Uterus (tissue), 4 donors: ENCODE results near the gene CARNS1. TPM values are rescaled to one million over a fixed set of nuclear protein-coding genes. Genes with fewer than 3 reads are reported as not detected.

Source experiments
- DNase-seq, 2 donors: peaks; one replicate each; pipeline ENCODE4 v3.0.0-alpha.2; 2019 to 2020
- H3K27ac ChIP-seq, 2 donors: fragments of 200-600 bp; sonication (generic); 1 replicate in 1 of 2; 2 replicates in 1 of 2; pipeline ENCODE4 v1.5.1; 2016 to 2018
- H3K27me3 ChIP-seq, 2 donors: fragments of 200-600 bp; sonication (generic); one replicate each; pipeline ENCODE4 v1.5.1; 2018 to 2019; ENCODE audit warnings: control low read depth in 1 of 2
- H3K36me3 ChIP-seq, 2 donors: fragments of 200-600 bp; sonication (generic); one replicate each; pipeline ENCODE4 v1.5.1; 2019; ENCODE audit warnings: control low read depth in 1 of 2
- H3K4me1 ChIP-seq, 2 donors: fragments of 200-600 bp; sonication (generic); one replicate each; pipeline ENCODE4 v1.5.1; 2018 to 2019; ENCODE audit warnings: control low read depth in 1 of 2
- H3K4me3 ChIP-seq, 2 donors: fragments of 200-600 bp; sonication (generic); 1 replicate in 1 of 2; 2 replicates in 1 of 2; pipeline ENCODE4 v1.5.1; 2018 to 2019; ENCODE audit warnings: mild to moderate bottlenecking in 1 of 2
- H3K9me3 ChIP-seq, 2 donors: fragments of 200-600 bp; sonication (generic); one replicate each; pipeline ENCODE4 v1.5.1; 2019; ENCODE audit warnings: control low read depth in 1 of 2
- POLR2A ChIP-seq, 2 donors: fragments of 450-650 bp; IDR thresholded peaks; one replicate each; pipeline ENCODE4 v1.6.1; 2016; ENCODE audit warnings: antibody characterized with exemption in 2 of 2, mild to moderate bottlenecking in 1 of 2, moderate library complexity in 1 of 2
- intact Hi-C: fragments of 100-400 bp; cut with DNase I; formaldehyde crosslinking; loops from one replicate; pipeline ENCODE4 v1.15.1; 2023; ENCODE audit warnings: low total_unique reads
- total RNA-seq, 4 donors: library from RNA; depleted of rRNA in 3 of 4; stranded (reverse); fragments of >200 nt in 3 of 4; gene quantifications; one replicate each; pipeline versions ENCODE4 v1.1.0 to v1.2.4, GENCODE V29; 2014 to 2023
- TF ChIP-seq, protein P1 (sequence below), 4 experiments: fragments of 200-600 bp in 2 of 4; fragments of 450-650 bp in 2 of 4; sonication (generic) in 2 of 4; IDR thresholded peaks; one replicate each; pipeline ENCODE4 v1.5.1; 2016 to 2019; ENCODE audit warnings: antibody characterized with exemption in 4 of 4, mild to moderate bottlenecking in 2 of 4, moderate library complexity in 1 of 4
- donor health status: DM: yes; HTN: yes; CAD: no.

The CARNS1 gene
- total RNA-seq, 4 donors from 2014 or later, result 0.76 to 3.3 TPM; not detected in 2

DNA sequence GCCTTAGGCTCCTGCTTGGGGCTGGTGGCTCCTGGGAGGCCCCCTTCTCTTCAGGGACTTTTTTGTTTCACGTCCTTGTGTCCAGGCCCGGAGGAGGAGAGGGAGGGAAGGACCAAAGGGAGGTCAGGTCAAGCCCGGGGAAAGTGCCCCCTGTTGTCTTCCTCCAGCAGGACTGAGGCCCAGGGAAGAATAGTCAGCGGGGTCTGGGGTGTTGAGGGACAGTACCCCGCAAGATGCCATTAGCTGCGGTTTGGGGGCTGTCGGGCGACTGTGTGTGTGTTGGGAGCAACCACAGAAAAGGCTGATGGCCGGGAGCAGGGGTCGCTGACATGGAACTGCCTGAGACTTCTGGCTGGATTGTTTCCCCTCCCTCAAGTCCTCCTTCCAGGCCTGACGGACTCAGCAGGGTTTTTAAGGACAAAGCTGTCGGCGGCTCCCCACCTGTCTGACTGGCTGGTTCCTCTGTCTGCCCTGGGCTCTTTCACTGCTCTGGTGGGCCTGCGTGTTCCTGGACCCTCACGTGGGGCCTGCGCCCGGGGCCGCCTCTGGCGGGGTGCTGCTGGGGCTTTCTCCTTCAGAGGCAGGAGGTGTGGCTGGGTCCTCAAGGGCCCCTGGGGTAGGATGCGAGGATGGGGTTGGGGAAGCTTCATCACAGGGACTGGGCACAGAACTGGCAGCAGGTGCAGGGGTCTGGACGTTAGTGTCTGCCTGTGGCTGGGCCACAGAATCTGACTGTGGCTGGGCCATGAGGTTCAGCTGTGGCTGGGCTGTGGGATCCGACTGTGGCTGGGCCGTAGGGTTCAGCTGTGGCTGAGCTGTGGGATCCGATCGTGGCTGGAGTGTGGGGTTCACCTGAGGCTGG is 35.5 kb downstream of the CARNS1 start:
- Histone ChIP-seq H3K4me3 (no peak overlapping the region), H3K9me3 (no peaks in the 10 kb centered on the region), H3K27ac (no peak overlapping the region), H3K36me3 (no peaks in the 10 kb centered on the region), H3K27me3 (no peaks in the 10 kb centered on the region), H3K4me1 (no peaks in the 10 kb centered on the region)
- DNase-seq, result no peak
- TF ChIP-seq, protein P1, sequence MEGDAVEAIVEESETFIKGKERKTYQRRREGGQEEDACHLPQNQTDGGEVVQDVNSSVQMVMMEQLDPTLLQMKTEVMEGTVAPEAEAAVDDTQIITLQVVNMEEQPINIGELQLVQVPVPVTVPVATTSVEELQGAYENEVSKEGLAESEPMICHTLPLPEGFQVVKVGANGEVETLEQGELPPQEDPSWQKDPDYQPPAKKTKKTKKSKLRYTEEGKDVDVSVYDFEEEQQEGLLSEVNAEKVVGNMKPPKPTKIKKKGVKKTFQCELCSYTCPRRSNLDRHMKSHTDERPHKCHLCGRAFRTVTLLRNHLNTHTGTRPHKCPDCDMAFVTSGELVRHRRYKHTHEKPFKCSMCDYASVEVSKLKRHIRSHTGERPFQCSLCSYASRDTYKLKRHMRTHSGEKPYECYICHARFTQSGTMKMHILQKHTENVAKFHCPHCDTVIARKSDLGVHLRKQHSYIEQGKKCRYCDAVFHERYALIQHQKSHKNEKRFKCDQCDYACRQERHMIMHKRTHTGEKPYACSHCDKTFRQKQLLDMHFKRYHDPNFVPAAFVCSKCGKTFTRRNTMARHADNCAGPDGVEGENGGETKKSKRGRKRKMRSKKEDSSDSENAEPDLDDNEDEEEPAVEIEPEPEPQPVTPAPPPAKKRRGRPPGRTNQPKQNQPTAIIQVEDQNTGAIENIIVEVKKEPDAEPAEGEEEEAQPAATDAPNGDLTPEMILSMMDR (IDR thresholded peaks at IDR 0.05), result no peak
- no peak for TF ChIP-seq POLR2A (IDR thresholded peaks at IDR 0.05)
- intact Hi-C loops, result no loop called here

DNA sequence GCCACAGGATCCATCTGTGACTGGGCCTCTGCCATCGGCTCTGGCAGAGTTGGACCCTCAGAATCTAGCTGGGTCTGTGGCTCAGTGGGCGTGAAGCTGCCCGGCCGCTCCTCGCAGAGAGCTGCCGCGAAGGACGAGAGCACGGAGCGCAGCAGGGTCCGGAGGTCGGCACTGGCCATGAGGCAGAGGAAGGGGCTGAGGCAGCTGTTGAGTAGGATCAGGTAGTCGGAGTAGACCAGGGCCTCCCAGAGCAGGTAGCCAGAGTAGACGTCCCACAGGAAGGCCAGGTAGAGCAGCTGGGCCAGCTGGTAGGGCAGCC is 36.1 kb downstream of the CARNS1 start:
- TF ChIP-seq, protein P1 (IDR thresholded peaks at IDR 0.05), result no peak
- no peak for TF ChIP-seq POLR2A (IDR thresholded peaks at IDR 0.05)
- no peaks in the 10 kb centered on the region for H3K27me3 ChIP-seq
- H3K36me3 ChIP-seq, result no peaks in the 10 kb centered on the region
- no peaks in the 10 kb centered on the region for H3K9me3 ChIP-seq
- no peak overlapping the region for H3K27ac ChIP-seq
- no peak for DNase-seq
- no peak overlapping the region for H3K4me3 ChIP-seq
- no peaks in the 10 kb centered on the region for H3K4me1 ChIP-seq
- intact Hi-C loops, result no loop called here

DNA sequence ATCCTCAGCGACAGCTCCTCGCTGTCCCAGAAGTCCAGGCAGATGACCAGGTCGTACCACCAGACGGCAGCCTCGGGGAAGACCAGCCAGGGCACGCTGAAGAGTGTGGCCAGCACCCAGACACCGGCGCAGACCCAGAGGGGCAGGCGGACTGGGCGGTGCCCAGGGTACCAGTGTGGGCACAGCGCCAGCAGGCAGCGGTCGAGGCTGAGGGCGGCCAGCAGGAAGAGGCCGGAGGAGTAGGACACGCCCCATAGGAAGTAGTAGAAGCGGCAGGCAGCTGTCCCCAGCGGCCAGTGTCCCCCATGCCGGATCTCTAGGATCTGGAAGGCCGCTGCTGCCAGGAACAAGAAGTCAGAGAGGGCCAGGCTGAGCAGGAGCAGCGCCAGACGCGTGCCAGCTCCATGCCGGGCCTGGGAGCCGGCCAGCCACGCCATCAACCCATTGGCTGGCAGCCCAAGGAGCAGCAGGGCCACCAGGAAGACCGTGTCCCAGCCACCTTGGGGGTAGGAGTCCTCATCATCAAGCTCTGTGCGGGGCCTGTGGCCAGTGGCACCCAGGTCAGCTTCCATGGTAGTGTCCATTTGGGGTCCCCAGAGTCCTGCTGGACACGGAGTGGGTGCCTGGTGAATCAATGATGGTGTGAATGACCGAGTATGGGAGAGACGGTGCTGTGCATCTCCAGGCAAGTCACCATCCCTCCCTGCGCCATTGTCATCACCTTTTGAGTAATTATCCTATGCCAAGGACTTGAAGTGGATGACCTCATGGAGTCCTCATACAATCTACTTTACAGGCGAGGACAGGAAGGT is 36.9 kb downstream of the CARNS1 start, which contains the start of gene GPR152:
GPR152 (minus strand) TSS at position 589 of the 812 bp plus-strand sequence; CDS start at position 584, 5 bp downstream.
- Histone ChIP-seq H3K36me3 (no peaks in the 10 kb centered on the region), H3K27ac (peak within 1 kb of the TSS in 1 of 2 donors; percentile 11), H3K4me3 (no peak within 1 kb of the TSS), H3K9me3 (no peaks in the 10 kb centered on the region), H3K4me1 (no peaks in the 10 kb centered on the region), H3K27me3 (no peaks in the 10 kb centered on the region)
- no peak for TF ChIP-seq POLR2A (IDR thresholded peaks at IDR 0.05)
- TF ChIP-seq, protein P1 (IDR thresholded peaks at IDR 0.05), result peak in 1 of 4 experiments; percentile 25
- intact Hi-C loops, result no loop called here
- DNase-seq, result no peak

DNA sequence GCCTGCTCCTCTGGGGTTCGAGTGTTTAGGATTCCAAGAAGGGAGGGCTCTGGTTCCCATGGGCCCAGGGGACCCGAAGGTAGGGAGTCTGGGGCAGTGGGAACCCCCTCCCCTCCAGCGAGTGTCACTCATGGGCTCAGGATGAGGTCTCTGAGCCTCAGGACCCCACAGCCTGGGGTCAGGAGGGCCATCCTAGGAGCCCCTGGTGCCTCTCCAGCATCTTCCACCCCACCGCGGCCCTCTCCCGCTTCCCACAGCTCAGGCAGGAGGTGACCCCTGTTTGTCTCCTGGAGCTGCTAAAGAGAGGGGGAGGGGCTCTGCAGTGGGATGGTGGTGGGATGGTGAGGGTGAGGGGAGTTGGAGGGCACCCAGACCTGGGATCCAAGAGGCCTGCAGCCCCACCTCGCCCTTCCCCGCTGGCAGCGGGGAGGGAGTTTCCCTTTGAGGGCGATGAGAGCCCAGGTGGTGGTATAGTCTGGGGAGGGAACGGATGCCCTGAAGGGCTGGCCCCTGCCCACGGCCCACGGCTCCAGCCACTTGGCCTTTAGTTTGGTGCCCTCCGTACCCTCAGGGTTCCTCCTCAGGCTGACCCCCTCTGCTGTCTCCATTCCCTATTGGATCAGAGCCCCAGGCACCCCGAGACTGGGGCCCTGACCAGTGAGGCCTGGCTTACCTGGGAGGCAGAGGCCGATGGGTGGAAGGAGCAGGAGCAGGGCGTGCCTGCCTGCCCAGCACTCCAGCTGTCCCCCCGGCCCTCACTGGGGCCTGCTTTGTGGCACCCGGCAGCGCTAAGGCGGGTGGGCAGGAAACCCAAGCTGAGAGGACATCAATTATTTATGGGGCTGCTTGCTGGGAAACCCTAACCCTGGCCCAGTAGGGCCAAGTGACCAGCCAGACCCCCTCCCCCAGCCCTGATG is 38.6 kb downstream of the CARNS1 start:
- Histone ChIP-seq H3K4me1 (no peaks in the 10 kb centered on the region), H3K36me3 (no peaks in the 10 kb centered on the region), H3K27ac (no peak overlapping the region), H3K9me3 (no peaks in the 10 kb centered on the region), H3K4me3 (no peak overlapping the region), H3K27me3 (no peaks in the 10 kb centered on the region)
- DNase-seq, result no peak
- TF ChIP-seq POLR2A (IDR thresholded peaks at IDR 0.05), result no peak
- TF ChIP-seq, protein P1 (IDR thresholded peaks at IDR 0.05), result no peak
- intact Hi-C loops, result no loop called here
